Middle frontal gyrus (tissue), 1 donor: ENCODE results near the gene CRY1.
A peak's percentile ranks its signal among the peaks of the same experiment; 100 is the strongest.
"Not testable (repeated sequence)": the region's sequence is repeated elsewhere in the genome, so short reads cannot be mapped to it uniquely, and the experiment has no call there.

Source experiments
- DNase-seq: peaks from one replicate; pipeline ENCODE4 v3.0.0-alpha.2; 2015; ENCODE audit warnings: low spot score; ENCODE audit errors: extremely low spot score

Gene CRY1

DNA sequence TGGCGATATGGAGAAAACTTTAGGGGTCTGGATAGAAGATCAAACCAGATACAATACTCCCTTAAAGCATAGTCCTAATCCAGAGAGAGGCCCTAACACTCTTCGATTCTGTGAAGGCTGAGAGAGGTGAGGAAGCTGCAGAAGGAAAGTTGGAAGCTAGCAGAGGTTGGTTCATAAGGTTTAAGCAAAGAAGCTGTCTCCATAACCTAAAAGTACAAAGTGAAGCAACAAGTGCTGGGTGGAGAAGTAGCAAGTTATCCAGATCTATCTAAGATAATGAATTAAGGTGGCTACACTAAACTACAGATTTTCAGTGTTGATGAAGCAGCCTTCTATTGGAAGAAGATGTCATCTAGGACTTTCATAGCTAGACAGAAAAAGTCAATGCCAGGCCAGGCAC is 81.8 kb downstream of the CRY1 start:
- DNase-seq = no peak

DNA sequence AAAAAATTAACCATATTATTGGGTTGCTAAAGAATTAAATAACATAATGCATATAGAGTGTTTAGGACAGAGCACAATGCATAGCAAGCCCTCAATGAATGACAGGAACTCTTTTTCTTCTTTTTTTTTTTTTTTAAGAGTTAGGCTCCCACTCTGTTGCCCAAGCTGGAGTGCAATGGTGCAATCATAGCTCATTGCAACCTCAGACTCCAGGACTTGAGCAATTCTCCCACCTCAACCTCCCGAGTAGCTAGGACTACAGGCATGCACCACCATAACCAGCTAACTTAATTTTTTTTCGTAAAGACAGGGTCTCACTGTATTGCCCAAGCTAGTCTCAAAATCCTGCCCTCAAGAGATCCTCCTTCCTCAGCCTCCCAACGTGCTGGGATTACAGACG is 85.9 kb downstream of the CRY1 start:
- DNase-seq = no peak

DNA sequence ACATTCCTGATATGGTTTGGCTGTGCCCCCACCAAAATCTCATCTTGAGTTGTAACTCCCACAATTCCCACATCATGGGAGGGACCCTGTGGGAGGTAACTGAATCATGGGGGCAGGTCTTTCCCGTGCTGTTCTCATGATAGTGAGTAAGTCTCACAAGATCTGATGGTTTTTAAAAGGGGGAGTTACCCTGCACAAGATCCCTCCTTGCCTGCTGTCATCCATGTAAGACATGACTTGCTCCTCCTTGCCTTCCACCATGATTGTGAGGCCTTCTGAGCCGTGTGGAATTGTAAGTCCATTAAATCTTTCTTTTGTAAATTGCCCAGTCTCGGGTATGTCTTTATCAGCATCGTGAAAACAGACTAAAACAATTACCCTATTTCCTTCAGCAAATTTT is 90.7 kb downstream of the CRY1 start:
- not testable (repeated sequence) for DNase-seq

DNA sequence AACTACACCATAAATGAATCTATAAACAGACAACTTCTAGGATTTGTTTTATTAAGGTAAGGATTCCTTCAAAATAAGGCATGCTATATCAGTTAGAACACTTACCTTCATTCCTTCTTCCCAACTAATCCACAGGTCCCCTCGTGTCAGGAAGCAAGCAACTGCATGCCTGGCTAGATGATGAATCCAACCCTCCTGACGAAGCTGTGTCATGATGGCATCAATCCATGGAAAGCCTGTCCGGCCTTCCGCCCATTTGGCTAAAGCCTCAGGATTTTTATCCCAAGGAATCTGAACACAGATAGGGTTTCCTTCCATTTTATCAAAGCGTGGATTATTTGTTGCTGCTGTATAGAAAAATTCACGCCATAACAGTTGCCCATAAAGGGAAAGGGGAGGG is 93.9 kb downstream of the CRY1 start:
- DNase-seq = no peak

DNA sequence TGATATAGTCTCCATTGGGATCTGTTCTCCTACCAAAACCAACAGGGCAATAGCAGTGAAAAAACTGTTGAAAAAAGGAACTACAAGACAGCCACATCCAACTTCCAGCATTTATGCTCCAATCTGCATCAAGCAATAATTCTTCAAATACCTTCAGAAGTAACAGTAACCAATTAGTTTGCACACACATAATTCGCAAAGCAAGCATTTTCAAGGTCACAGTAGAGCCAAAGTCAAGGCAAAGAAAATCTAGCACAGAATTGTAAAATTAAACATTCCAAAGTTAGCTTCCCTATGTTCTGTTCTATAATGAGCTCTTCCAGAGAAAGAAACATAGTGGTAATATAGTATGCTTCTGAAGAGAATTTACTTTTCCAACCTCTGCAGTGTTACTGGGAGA is 95.4 kb downstream of the CRY1 start:
- no peak for DNase-seq

DNA sequence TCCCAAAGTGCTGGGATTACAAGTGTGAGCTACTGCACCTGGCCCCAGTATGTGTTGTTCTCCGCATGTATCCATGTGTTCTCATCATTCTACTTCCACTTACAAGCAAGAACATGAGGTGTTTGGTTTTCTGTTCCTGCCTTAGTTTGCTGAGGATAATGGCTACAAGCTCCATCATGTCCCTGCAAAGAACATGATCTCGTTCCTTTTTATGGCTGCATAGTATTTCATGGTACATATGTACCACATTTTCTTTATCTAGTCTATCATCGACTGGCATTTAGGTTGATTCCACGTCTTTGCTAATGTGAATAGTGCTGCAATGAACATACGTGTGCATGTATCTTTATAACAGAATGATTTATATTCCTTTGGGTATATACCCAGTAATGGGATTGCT is 97.2 kb downstream of the CRY1 start:
- DNase-seq = not testable (repeated sequence)

DNA sequence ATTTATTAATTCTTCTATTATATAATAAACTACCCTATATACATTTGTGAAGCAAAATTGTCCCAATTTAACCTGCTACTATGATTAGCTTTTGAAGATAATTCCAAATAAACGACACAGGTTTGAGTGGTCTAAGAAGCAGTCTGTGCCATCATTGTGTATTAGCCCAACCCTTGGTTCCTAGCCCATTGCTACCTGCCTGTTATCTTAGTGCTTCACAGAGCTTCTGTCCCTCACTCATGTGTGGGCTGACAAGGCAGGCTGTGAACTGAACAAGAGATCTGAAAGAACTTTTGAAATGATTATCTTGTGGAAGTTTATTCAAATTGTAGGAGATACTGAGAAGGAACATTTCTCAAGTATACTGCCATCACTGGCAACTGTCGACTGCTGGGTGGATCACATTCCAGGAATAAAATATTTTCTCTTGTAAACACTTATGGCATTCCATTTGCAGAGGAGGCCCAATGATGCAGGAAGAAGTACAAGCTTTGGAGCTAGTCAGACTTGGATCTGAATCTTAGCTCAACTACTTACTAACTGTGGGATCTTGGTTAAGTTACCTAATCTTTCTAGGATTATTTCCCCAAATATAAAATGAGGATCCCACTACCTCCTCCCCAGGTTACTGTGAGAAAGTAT is 98.6 kb downstream of the CRY1 start:
- no peak for DNase-seq

DNA sequence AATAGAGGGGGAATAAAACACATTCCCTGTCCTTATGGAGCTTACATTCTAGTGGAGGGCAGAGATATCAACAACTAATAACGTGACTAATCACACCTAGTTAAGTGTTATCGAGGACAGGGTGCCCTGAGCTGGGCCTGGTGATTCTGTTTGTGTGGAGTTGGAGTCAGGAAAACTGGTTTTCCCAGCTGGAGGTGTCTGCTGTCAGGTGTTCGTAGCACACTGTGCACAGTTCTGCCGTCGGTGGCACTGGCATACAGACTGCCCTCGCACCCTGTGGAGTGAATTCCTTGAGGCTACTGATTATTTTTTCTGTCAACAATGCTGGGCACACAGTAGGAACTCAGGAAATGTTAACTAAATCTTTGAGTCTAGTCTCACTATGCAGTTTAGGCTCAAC is 105.5 kb downstream of the CRY1 start:
- no peak for DNase-seq

DNA sequence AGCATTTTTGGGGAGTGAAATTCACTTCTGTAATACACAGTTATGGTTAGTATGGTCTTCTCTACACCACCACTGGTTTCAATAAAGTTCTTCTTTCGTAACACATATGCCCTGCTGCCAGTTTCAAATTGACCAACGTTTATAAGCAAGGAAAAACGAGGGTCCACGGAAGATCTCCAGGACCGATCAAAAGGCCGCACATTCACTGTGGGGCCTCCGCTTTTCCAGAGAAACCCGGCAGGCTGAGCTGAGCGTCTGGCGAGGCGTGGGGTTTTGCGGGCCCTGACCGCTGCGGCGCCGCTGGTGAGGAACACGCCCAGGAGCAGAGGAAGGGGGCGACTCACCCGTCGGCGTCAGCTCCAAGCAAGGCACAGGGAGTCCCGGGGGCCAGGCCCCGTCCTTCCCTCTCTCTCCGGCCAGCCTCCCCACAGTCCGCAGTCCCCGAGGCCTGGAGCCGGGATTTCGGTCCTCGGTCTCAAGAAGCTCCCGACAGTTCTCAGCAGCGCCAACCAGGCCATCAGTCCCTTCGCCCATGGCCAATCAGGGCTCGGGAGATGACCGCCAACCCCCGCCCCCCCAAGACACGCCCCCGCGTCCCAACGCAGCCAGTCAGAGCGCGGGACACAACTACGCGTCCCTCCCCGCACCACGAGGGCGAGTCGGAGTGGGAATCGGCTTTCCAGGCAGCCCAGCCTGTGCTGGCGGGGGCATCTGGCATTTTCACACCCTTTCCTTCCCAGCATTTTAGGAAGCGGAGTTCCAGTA is 106.5 kb downstream of the CRY1 start, which contains the start of gene MTERF2:
Gene MTERF2, minus strand, starts transcription at position 522 of the 765 bp plus-strand sequence. CDS start 8,432 bp downstream, outside the sequence.
- peak; percentile 90 for DNase-seq

DNA sequence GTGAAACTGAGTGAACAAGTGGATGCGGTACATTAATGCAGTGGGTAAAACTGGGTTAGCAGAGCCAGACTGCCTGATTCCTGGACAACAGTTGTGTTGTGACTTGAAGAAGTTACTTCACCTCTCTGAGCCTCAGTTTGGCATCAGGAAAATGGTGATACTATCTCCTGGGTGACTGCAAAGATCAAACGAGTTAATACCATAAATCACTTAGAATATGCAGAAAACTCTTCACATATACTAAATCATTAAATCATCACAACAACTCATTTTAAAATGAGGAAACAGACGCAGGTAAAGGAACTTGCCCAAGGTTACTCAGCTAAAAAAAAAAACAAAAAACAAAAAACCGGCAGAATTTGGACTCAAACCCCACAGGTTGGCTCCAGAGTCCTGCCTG is 107.2 kb downstream of the CRY1 start:
- no peak for DNase-seq

DNA sequence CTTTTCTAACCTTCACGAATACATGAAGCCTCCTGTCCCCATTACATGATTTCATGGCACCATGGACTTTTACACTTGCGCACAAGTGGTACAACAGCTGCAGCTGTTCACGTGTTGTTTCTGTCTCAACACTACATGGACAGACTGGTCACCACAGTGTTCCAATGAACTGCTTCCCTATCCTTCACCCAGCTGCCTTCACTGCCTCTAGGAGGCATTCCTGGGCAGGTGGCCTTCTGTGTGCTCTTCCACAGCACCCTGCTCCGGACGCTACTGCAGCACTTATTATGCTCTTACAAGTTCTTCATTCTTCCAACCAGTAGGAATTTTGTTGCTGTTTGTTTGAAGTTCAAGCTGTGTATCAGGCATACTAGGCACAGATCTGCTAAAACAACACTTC is 107.9 kb downstream of the CRY1 start:
- DNase-seq = no peak

DNA sequence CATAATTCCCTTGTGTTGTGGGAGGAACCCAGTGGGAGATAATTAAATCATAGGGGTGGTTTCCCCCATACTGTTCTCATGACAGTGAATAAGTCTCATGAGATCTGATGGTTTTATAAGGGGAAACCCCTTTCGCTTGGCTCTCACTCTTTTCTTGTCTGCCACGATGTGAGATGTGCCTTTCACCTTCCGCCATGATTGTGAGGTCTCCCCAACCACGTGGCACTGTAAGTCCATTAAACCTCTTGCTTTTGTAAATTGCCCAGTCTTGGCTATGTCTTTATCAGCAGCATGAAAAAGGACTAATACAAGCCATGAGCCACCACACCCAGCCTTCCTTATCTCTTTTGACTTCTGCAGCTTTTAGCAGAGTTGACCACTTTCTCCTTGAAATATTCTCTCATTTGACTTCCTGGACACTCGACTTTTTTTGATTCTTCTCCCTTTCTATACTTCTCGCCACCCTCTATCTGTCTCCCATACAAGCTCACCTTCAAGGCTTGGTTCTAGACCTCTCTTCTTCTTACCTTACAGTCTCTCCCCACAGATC is 108.7 kb downstream of the CRY1 start:
- no peak for DNase-seq

DNA sequence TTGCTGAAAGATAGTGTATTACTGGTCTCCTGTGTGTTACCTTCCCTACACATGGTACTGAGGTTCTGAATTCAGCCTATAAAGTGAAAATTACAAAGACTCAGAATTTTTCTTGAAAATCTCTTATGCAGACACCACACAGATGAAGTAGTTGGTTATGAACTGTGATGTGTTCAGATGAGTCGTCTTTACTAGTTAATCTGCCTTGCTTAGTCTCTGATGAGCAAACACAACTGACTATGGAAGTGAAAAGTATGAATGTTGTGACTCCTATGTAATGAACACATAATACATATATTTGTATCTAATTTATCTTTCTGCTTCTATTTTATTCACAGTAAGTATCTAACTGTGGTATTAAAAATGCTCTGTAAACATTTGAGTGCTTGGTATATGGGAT is 111.1 kb downstream of the CRY1 start:
- DNase-seq = no peak

DNA sequence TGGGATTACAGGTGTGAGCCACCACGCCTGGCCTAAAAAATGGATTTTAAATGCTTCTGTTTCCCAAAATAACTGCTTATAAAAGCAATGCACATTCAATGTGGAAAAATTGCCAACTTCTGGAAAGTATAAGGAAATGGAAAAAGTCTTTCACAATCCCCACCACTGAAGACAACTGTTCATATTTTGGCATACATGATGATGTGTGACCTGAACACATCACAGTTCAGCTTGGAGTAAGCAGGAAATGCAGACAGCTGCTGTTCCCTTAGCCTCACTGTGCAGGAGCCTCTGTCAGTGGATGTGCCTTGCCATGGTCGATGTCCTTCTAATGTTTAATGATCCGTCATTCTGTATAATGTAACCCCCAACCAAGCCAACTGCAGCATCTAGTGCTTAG is 111.6 kb downstream of the CRY1 start:
- no peak for DNase-seq

DNA sequence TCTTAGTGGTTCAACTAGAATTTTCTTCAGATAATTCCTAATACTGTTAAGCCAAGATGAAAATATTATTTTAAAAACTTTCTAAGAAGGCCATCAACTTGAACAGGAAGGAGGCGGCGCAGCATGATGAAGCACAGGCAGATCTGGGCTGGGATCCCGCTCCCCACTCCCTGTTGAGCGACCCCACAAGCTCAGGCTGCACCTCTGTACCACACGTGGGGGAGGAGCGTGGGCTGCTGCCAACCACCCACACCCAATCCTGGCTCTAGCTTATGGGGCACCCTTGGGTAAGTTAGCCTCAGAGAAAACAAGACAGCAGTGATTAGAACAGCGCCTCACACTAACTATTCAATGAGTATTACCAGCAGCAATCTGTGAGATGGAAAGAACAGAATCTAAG is 112.4 kb downstream of the CRY1 start:
- DNase-seq = no peak

DNA sequence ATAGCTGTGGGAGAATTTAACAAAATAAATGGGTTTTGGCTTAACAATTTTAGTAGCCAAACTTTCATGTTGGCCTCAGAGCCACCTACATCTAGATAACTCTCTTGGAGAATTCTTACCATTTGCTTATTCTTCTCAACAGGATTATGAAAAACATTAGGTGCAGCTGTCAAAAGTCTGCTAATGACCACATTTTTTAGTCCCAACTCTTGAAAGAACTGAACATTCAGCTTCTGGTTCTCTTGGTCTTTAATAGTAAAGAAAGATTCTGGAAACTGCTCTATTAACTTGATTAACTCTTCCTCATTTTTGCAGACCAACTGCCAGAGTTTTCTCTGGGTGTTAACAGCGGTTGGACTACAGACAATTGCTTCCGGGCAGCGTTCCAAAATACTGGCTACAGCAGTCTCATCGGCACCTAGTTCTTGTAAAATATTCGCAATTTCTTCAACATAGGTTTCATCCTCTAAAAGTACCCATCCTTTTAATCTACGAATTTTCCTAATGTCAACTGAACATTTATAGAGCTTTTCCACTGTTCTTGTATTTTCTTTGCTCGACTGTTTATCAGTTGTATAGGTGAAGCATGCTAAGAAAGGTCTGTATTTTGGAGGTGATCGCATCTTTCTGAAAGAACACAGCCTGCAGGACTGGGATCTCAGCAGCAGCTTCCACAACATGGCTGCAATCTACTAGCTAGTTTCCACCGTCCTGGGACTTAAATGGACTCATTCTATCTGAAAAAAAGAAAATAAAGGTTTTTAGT is 115.1 kb downstream of the CRY1 start:
- peak; percentile 44 for DNase-seq

DNA sequence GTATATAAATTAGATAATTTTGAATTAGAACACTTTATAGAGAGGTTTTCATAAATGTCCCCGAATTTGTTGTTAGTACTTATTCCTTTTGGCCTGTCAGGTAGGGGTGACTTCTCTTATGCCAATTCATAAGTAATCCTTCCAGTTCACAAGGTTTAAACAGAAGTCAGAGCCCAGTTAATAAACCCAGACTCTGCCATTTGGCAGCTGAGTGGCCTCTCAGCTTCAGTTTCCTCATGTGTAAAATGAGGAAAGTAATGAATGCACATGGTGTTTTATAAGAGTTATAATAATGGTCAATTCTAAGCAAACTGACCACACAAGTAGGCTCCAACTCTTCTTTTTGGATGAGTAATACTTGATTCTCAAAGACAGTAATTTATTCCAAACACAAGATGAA is 116.7 kb downstream of the CRY1 start:
- no peak for DNase-seq

DNA sequence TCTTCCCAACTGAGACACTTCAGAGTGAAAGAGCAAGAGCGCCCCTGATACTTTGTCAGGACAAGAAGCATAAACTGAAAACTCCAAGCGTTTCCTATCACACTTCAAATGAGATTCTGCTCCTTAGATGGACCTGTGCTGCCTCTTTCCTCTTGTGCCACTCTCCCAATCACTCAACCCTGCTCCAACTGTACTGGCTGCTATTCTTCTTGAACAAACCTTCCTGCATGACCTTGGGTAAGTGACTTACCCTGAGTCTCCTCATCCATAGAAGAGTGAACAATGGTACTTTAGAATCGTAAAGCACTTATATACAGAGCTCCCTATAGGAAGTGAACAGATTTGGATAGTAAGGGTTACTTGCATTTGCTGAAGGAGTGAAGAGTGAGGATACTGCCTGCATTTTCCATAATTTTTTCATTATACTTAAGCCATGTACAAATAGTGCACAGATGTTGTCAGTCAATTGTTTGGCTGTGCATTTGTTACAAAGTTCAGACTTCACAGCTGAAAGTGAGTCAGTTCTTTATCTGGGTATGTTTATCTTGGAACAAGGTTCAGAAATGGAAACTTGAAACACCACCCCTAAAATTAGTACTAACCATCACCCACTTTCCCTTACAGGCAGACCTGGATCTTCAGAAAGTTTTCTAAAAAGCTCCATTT is 117.2 kb downstream of the CRY1 start:
- DNase-seq = no peak

DNA sequence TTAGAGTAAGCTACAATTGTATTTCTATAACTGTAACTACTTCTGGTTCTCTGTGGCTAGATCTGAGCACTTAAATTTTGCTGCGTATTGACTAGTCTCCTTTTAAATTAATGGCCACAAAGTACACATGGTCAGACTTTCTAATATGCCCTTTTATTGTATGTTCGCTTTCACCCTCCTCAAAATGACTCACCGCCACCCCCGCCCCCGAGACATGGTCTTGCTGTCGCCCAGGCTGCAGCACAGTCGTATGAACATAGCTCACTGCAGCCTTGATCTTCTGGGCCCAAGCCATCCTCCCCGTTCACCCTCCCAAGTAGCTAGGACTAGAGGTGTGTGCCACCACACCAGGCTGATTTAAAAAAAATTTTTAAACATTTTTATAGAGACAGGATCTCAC is 118.3 kb downstream of the CRY1 start:
- DNase-seq = no peak

DNA sequence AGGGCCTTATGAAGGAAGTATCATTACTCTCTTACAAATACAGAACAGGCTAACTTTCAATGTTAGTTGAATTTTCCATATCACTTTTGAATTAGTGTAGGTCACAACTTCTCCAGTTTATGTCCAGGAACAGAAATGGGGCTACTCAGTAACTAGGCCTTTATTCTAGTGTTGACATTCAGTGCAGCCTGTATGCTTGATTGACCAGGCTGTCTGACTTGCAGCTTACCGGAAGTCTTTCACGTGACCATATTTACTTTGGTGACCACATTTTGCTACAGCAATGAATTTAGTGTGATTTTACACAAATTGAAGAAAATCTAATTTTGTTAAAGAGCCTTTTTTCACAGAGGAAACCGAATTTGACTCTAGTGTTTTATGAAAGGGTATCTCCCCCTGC is 118.8 kb downstream of the CRY1 start:
- DNase-seq = no peak

DNA sequence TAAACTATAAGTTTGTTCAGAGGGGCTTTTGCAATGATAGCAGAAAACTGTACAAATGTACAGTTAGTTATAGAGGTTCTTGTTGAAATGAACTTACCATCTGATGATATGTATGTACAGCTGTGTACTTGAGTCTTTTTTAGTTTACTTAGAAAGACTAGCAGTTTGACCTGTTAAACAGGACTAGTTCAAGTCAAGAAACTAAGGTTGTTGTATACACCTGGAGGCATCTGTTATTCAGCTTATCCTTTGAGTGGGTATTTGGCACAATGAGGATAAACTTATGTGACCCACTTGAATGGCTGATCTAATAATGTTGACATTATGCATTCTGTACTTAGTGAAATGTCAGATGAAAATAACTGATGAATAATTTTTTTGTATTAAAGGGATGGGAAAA is 119.8 kb downstream of the CRY1 start:
- no peak for DNase-seq

DNA sequence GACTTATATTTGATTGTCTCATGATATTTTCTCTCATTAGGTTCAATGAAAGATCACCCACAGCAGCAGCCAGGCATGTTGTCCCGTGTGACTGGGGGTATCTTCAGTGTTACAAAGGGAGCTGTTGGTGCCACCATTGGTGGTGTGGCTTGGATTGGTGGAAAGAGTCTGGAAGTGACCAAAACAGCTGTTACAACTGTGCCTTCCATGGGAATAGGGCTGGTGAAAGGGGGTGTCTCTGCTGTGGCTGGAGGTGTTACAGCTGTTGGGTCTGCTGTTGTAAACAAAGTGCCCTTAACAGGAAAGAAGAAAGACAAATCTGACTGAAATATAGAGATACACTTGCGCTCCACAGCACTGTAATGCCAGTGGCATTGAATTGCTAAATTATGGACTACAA is 122.3 kb downstream of the CRY1 start:
- no peak for DNase-seq
